ENCODE measurements around the gene FOXK1.
"Not testable (repeated sequence)": the region's sequence is repeated elsewhere in the genome, so short reads cannot be mapped to it uniquely, and the experiment has no call there.

The FOXK1 gene

GRCh38 chr7:4790078-4790465 is 108.0 kb downstream of the FOXK1 start:
- peak overlapping the region in 1 of 21 experiments; percentile 46 for H3K27ac ChIP-seq
- no peak overlapping the region for H3K4me3 ChIP-seq

- H3K27ac ChIP-seq: no peak overlapping the region
- H3K4me3 ChIP-seq: no peak overlapping the region
These were observed 108.5 kb downstream of the FOXK1 start for GRCh38 chr7:4790516-4790991.

- H3K27ac ChIP-seq: no peak overlapping the region
- no peak overlapping the region for H3K4me3 ChIP-seq
These were observed 109.1 kb downstream of the FOXK1 start for GRCh38 chr7:4791101-4791737.

- Histone ChIP-seq H3K4me3 (peak overlapping the region in 5 of 7 experiments; percentile 13 to 33 (median 19)), H3K27ac (peak overlapping the region in 8 of 21 experiments; percentile 6 to 58 (median 34))
These were observed 109.8 kb downstream of the FOXK1 start for GRCh38 chr7:4791738-4792536.

- Histone ChIP-seq H3K27ac (peak overlapping the region in 7 of 21 experiments; percentile 12 to 58 (median 43)), H3K4me3 (peak overlapping the region in 5 of 7 experiments; percentile 13 to 33 (median 19))
These were observed 110.5 kb downstream of the FOXK1 start for GRCh38 chr7:4792537-4793126.

- H3K4me3 ChIP-seq, H3K27ac ChIP-seq: not testable (repeated sequence)
These were observed 111.4 kb downstream of the FOXK1 start for GRCh38 chr7:4793385-4793993.

- H3K4me3 ChIP-seq, H3K27ac ChIP-seq: not testable (repeated sequence)
These were observed 112.1 kb downstream of the FOXK1 start for GRCh38 chr7:4794171-4794570.

- Histone ChIP-seq H3K4me3 (no peak overlapping the region), H3K27ac (no peak overlapping the region)
These were observed 112.7 kb downstream of the FOXK1 start for GRCh38 chr7:4794591-4795350.

GRCh38 chr7:4796453-4796852 is 114.4 kb downstream of the FOXK1 start:
- no peak overlapping the region for H3K4me3 ChIP-seq

GRCh38 chr7:4797858-4798705 is 116.0 kb downstream of the FOXK1 start:
- H3K4me3 ChIP-seq: no peak overlapping the region
- no peak overlapping the region for H3K27ac ChIP-seq

More at GRCh38 chr7:4796453-4796852, 114.4 kb downstream of the FOXK1 start:
- H3K27ac ChIP-seq: no peak overlapping the region

GRCh38 chr7:4798706-4799235 is 116.7 kb downstream of the FOXK1 start:
- Histone ChIP-seq H3K27ac (no peak overlapping the region), H3K4me3 (no peak overlapping the region)

GRCh38 chr7:4799508-4800268 is 117.6 kb downstream of the FOXK1 start:
- no peak overlapping the region for H3K4me3 ChIP-seq
- no peak overlapping the region for H3K27ac ChIP-seq

GRCh38 chr7:4800487-4800886 is 118.4 kb downstream of the FOXK1 start:
- H3K4me3 ChIP-seq: no peak overlapping the region
- H3K27ac ChIP-seq: no peak overlapping the region

GRCh38 chr7:4800926-4801838 is 119.1 kb downstream of the FOXK1 start:
- Histone ChIP-seq H3K27ac (no peak overlapping the region), H3K4me3 (no peak overlapping the region)

GRCh38 chr7:4801839-4802231 is 119.7 kb downstream of the FOXK1 start:
- no peak overlapping the region for H3K27ac ChIP-seq
- H3K4me3 ChIP-seq: no peak overlapping the region

- not testable (repeated sequence) for H3K4me3 ChIP-seq, H3K27ac ChIP-seq
These were observed 120.5 kb downstream of the FOXK1 start for GRCh38 chr7:4802577-4802976.

Data from skin epidermis (tissue), 12 donors.